Activated CD4-positive, alpha-beta T cell treated with anti-CD3 and anti-CD28 coated beads for 36 hours (primary cell): Measurements from ENCODE around the gene PTEN. TPM values are rescaled to one million over a fixed set of nuclear protein-coding genes. Genes with fewer than 3 reads are reported as not detected.

Experiments used
- ATAC-seq: fragments of 200-7000 bp; cut with Tn5 transposase; one replicate; pipeline ENCODE4 v1.10.0; 2021; ENCODE audit warnings: mild to moderate bottlenecking, moderate library complexity
- CTCF ChIA-PET: fragments of 350-600 bp; sonication (Branson Sonifier 250); formaldehyde crosslinking; loops from one replicate; lab custom pipeline; 2021; ENCODE audit warnings: antibody characterized with exemption; lab: Charles Lee
- POLR2A ChIA-PET: fragments of 350-600 bp; sonication (Branson Sonifier 250); formaldehyde crosslinking; loops from one replicate; lab custom pipeline; 2021; ENCODE audit warnings: antibody characterized with exemption, inconsistent platforms; lab: Charles Lee
- DNase-seq: peaks from one replicate; pipeline ENCODE4 v3.0.0-alpha.2; 2020
- H3K27ac Mint-ChIP-seq: one replicate; pipeline ENCODE4 v1.8.0; 2021; ENCODE audit warnings: mixed read lengths
- H3K27me3 Mint-ChIP-seq: one replicate; pipeline ENCODE4 v1.8.0; 2021; ENCODE audit warnings: mixed read lengths
- H3K36me3 Mint-ChIP-seq: one replicate; pipeline ENCODE4 v1.8.0; 2021; ENCODE audit warnings: low read depth, mixed read lengths
- H3K4me1 Mint-ChIP-seq: one replicate; pipeline ENCODE4 v1.8.0; 2021; ENCODE audit warnings: mixed read lengths
- H3K4me3 Mint-ChIP-seq: one replicate; pipeline ENCODE4 v1.8.0; 2021; ENCODE audit warnings: mild to moderate bottlenecking, moderate library complexity, mixed read lengths
- H3K9me3 Mint-ChIP-seq: one replicate; pipeline ENCODE4 v1.8.0; 2021; ENCODE audit warnings: low read depth, mixed read lengths
- intact Hi-C, 2 experiments: fragments of 100-400 bp; cut with DNase I in 1 of 2; cut with micrococcal nuclease in 1 of 2; formaldehyde crosslinking; loops; one replicate each; pipeline versions ENCODE4 v1.14.2 to v1.15.1; 2022 to 2024; cut with DNase I, micrococcal nuclease
- total RNA-seq, 2 experiments: library from RNA; stranded (reverse); gene quantifications; one replicate each; pipeline ENCODE4 v1.2.3, GENCODE V29; 2021

PTEN gene
- 10 to 100 TPM; 38.1 to 42.1 TPM for total RNA-seq

GRCh38 chr10:87863053-87863943, at the start of gene PTEN, which contains the start of gene KLLN:
TSS of gene PTEN (plus strand) at chr10:87863625. CDS start at chr10:87864470, 845 bp downstream.
TSS of gene KLLN (minus strand) at chr10:87863533. CDS start at chr10:87862487, 1,046 bp downstream.
- intact Hi-C loops = loop anchor here (1.0 to 10.0 kb wide), 11 partner anchors 64 to 1132 kb away; partner anchors contain the start of genes FAS (in 1 of the 2), GLUD1 (in 1 of the 2) and SHLD2 (in 1 of the 2)

GRCh38 chr10:87816163-87816897, 47.1 kb upstream of the PTEN start:
- H3K27ac Mint-ChIP-seq = peak overlapping the region; percentile 94
- no peaks in the 10 kb centered on the region for H3K9me3 Mint-ChIP-seq
- H3K36me3 Mint-ChIP-seq = peaks cover 25% of the 10 kb centered on the region
- ATAC-seq (no peak), DNase-seq (no peak)
- intact Hi-C loops = loop anchor here (2.0 to 5.0 kb wide), 4 partner anchors 54 to 1066 kb away; partner anchors contain the start of gene STAMBPL1 (in 1 of the 2)
- ChIA-PET POLR2A (no interaction called here), CTCF (interaction anchor here (0.5 to 0.6 kb wide), 2 partner anchors 49 to 425 kb away, joined by 3 read pairs; no protein-coding TSS in a partner anchor)
- H3K27me3 Mint-ChIP-seq = no peaks in the 10 kb centered on the region
- peak overlapping the region; percentile 89 for H3K4me3 Mint-ChIP-seq
- peaks cover 32% of the 10 kb centered on the region for H3K4me1 Mint-ChIP-seq

More at GRCh38 chr10:87863053-87863943, at the start of gene PTEN, which contains the start of gene KLLN:
- peak; percentile 71 for ATAC-seq
- Mint-ChIP-seq H3K4me1 (peaks cover 35% of the 10 kb centered on the region), H3K4me3 (peak within 1 kb of the TSS; percentile 91), H3K9me3 (no peaks in the 10 kb centered on the region), H3K27ac (peak within 1 kb of the TSS; percentile 92), H3K27me3 (no peaks in the 10 kb centered on the region), H3K36me3 (peaks cover 20% of the 10 kb centered on the region)
- POLR2A ChIA-PET = interaction anchor here (0.7 to 2.5 kb wide), 4 partner anchors 16 to 719 kb away, joined by 3 to 17 read pairs (median 6); partner anchors contain the start of gene ATAD1
- CTCF ChIA-PET = interaction anchor here (0.6 to 1.8 kb wide), 4 partner anchors 29 to 251 kb away, joined by 3 to 12 read pairs (median 4); partner anchors contain the start of gene ATAD1
- DNase-seq = peak; percentile 91

GRCh38 chr10:87816898-87817608, 46.4 kb upstream of the PTEN start:
- Mint-ChIP-seq H3K4me3 (peak overlapping the region; percentile 89), H3K36me3 (peaks cover 18% of the 10 kb centered on the region), H3K27me3 (no peaks in the 10 kb centered on the region), H3K4me1 (peaks cover 30% of the 10 kb centered on the region), H3K27ac (peak overlapping the region; percentile 94), H3K9me3 (no peaks in the 10 kb centered on the region)
- ATAC-seq (no peak), DNase-seq (no peak)
- intact Hi-C loops = loop anchor here (2.0 to 5.0 kb wide), 4 partner anchors 54 to 1065 kb away; partner anchors contain the start of gene STAMBPL1 (in 1 of the 2)
- CTCF ChIA-PET = interaction anchor here (3.3 kb wide), 1 partner anchor 12 kb away, joined by 27 read pairs; no protein-coding TSS in a partner anchor
- POLR2A ChIA-PET = interaction anchor here (1.8 to 2.0 kb wide), 2 partner anchors 11 to 45 kb away, joined by 7 to 17 read pairs; partner anchors contain the start of genes KLLN and PTEN

DNA sequence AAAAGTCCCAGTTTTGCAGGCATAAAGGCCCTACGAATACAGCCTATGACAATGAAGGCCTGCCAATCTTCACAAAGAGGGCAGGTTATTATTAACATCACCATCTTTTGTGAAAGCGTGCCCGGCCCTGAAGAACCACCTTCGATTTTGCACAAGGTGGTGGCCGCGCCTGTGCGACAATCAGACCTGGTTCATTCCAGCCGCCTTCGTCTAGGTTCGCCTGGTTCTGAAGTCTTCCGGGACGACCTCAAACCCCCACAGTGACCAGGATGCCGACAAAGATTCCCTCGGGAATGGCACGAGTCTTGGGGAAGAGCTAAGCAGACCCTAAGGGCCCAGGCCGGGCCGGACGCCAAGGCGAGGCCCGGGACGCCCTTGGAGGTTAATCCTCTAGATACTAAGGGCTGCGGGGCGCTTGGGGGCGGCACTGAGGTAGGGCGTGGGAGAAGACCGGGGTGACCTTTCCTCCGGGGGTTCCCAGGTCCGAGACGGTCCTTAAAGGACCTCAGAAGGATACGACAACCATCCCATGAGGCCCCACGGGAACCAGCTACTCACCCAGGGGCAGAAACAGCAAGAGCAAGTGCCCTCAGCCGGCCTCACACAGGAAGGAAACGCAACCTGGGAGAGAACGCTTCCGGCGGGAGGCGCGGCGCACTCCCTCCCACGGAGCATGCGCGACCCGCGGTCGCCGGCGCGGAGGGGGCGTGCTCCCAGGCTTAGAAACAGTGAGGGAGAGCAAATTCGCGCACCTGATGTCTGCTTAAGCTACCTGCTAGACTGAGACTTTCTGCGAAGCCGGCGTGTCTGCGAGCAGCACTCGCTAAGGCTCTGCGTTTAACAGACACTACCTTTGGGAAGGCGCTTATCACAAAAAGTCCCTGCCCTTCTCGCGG, 45.6 kb upstream of the PTEN start, which contains the start of gene ATAD1:
Gene ATAD1, minus strand, starts transcription at position 618 of the 896 bp plus-strand sequence. CDS start 3,627 bp downstream, outside the sequence.
- peak within 1 kb of the TSS; percentile 94 for H3K27ac Mint-ChIP-seq
- peaks cover 13% of the 10 kb centered on the region for H3K36me3 Mint-ChIP-seq
- peaks cover 30% of the 10 kb centered on the region for H3K4me1 Mint-ChIP-seq
- peak; percentile 88 for ATAC-seq
- POLR2A ChIA-PET = interaction anchor here (0.6 to 2.4 kb wide), 6 partner anchors 10 to 1098 kb away, joined by 3 to 17 read pairs (median 6); partner anchors contain the start of genes KLLN and PTEN
- intact Hi-C loops = loop anchor here (1.0 to 5.0 kb wide), 7 partner anchors 44 to 1064 kb away; partner anchors contain the start of gene STAMBPL1 (in 1 of the 2)
- peak; percentile 93 for DNase-seq
- peak within 1 kb of the TSS; percentile 89 for H3K4me3 Mint-ChIP-seq
- no peaks in the 10 kb centered on the region for H3K27me3 Mint-ChIP-seq
- CTCF ChIA-PET = interaction anchor here (0.6 to 3.3 kb wide), 10 partner anchors 11 to 147 kb away, joined by 3 to 27 read pairs (median 3); partner anchors contain the start of genes KLLN and PTEN
- H3K9me3 Mint-ChIP-seq = no peaks in the 10 kb centered on the region

DNA sequence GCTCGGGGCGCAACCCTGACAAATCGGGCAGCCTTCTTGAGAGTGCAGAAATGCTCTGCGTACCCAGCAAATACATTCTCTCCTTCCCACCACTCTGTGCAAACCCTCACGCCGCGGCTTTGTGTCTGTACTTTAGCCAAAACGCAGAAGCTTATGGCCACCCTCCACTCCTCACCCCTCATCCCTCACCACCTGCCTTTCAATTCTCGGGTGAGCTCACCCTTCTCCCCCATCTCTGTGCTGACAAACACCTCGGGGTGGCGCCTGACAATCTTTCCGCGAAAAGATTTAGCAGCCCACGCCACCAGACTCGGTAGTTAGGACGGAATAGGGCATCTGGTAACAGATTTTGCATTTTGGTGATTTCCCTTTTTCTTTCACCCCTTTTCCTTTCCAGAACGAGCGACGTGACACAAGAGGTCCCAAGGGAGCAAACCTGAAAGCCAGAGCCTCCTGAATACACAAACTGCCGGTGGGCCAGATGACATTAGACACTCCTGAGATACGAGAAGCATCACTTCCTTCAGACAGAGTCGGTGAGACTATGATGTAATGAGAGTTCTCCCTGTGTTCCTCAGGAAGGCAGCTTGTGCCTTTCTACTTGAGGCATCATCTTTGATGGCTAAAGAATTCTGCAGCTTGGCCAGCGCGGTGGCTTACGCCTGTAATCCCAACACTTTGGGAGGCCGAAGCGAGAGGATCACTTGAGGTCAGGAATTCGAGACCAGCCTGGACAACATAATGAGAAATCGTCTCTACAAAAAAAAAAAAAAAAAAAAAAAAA, 44.7 kb upstream of the PTEN start:
- ChIA-PET POLR2A (interaction anchor here (0.6 to 2.4 kb wide), 6 partner anchors 9 to 1099 kb away, joined by 3 to 17 read pairs (median 6); partner anchors contain the start of genes KLLN and PTEN), CTCF (interaction anchor here (0.6 to 3.3 kb wide), 12 partner anchors 10 to 148 kb away, joined by 3 to 27 read pairs (median 3); partner anchors contain the start of genes KLLN and PTEN)
- peak overlapping the region; percentile 94 for H3K27ac Mint-ChIP-seq
- peaks cover 29% of the 10 kb centered on the region for H3K4me1 Mint-ChIP-seq
- DNase-seq (peak; percentile 84), ATAC-seq (peak; percentile 76)
- no peaks in the 10 kb centered on the region for H3K9me3 Mint-ChIP-seq
- peaks cover 10% of the 10 kb centered on the region for H3K36me3 Mint-ChIP-seq
- no peaks in the 10 kb centered on the region for H3K27me3 Mint-ChIP-seq
- peak overlapping the region; percentile 89 for H3K4me3 Mint-ChIP-seq
- intact Hi-C loops = loop anchor here (1.0 to 5.0 kb wide), 6 partner anchors 44 to 1064 kb away; partner anchors contain the start of gene STAMBPL1 (in 1 of the 2)

- intact Hi-C loops = loop anchor here in 1 of 2 experiments (2.0 to 5.0 kb wide), 4 partner anchors 113 to 1063 kb away; partner anchors contain the start of gene STAMBPL1
Measured at GRCh38 chr10:87819289-87819585, 44.2 kb upstream of the PTEN start.

GRCh38 chr10:87826653-87827052, 36.8 kb upstream of the PTEN start:
- Mint-ChIP-seq H3K27ac (no peak overlapping the region), H3K4me1 (peaks cover 42% of the 10 kb centered on the region), H3K4me3 (no peak overlapping the region), H3K27me3 (no peaks in the 10 kb centered on the region), H3K36me3 (peaks cover 2% of the 10 kb centered on the region), H3K9me3 (no peaks in the 10 kb centered on the region)
- no peak for ATAC-seq
- no peak for DNase-seq
- POLR2A ChIA-PET = interaction anchor here (0.6 kb wide), 1 partner anchor 611 kb away, joined by 3 read pairs; no protein-coding TSS in a partner anchor
- CTCF ChIA-PET = interaction anchor here (4.8 kb wide), 1 partner anchor 8 kb away, joined by 27 read pairs; the partner anchor contains the start of gene ATAD1
- intact Hi-C loops = no loop called here

More at GRCh38 chr10:87819289-87819585, 44.2 kb upstream of the PTEN start:
- Mint-ChIP-seq H3K4me3 (peak overlapping the region; percentile 27), H3K36me3 (peaks cover 9% of the 10 kb centered on the region), H3K4me1 (peaks cover 28% of the 10 kb centered on the region), H3K9me3 (no peaks in the 10 kb centered on the region), H3K27me3 (no peaks in the 10 kb centered on the region), H3K27ac (peak overlapping the region; percentile 57)
- CTCF ChIA-PET = interaction anchor here (0.6 to 3.3 kb wide), 7 partner anchors 10 to 97 kb away, joined by 3 to 27 read pairs (median 4); no protein-coding TSS in a partner anchor
- POLR2A ChIA-PET = interaction anchor here (0.7 to 2.4 kb wide), 2 partner anchors 11 to 317 kb away, joined by 6 to 9 read pairs; no protein-coding TSS in a partner anchor
- ATAC-seq = no peak
- no peak for DNase-seq

DNA sequence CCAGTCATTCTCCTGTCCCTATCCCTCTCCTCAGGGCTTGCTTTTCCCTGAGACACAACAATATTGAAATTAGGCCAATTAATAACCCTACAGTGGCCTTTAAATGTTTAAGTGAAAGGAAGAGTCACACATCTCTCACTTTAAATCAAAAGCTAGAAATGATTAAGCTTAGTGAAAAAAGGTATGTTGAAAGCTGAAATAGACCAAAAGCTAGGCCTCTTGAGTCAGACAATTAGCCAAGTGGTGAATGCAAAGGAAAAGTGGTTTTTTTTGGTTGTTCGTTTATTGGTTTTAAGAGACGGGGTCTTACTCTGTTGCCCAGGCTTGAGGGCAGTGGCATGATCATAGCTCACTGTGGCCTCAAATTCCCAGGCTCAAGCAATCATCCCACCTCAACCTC, 35.7 kb upstream of the PTEN start:
- DNase-seq (no peak), ATAC-seq (peak; percentile 34)
- no peaks in the 10 kb centered on the region for H3K9me3 Mint-ChIP-seq
- ChIA-PET POLR2A (interaction anchor here (0.6 to 1.0 kb wide), 3 partner anchors 10 to 125 kb away, joined by 3 to 11 read pairs (median 7); partner anchors contain the start of gene ATAD1), CTCF (interaction anchor here (0.7 to 4.8 kb wide), 5 partner anchors 9 to 240 kb away, joined by 3 to 27 read pairs (median 4); partner anchors contain the start of gene ATAD1)
- peaks cover 42% of the 10 kb centered on the region for H3K4me1 Mint-ChIP-seq
- H3K4me3 Mint-ChIP-seq = no peak overlapping the region
- no peaks in the 10 kb centered on the region for H3K27me3 Mint-ChIP-seq
- no peak overlapping the region for H3K27ac Mint-ChIP-seq
- H3K36me3 Mint-ChIP-seq = peaks cover 2% of the 10 kb centered on the region
- intact Hi-C loops = no loop called here
